DMS114 treated with DMSO at 0.1 percent for 48 hours (cell line): Measurements from ENCODE around the gene LYPLAL1.
A peak's percentile ranks its signal among the peaks of the same experiment; 100 is the strongest.

ENCODE experiments used
- DNase-seq: peaks from one replicate; lab custom pipeline; 2025; ENCODE audit not compliant: unreplicated experiment; lab: John Stamatoyannopoulos, UW

The LYPLAL1 gene

GRCh38 chr1:219173758-219174459 lies at the start of gene LYPLAL1:
Gene LYPLAL1 (plus strand): TSS chr1:219173878. CDS start chr1:219173891, 13 bp downstream.
- DNase-seq: peak; percentile 72

- DNase-seq: no peak
These were observed 49.5 kb upstream of the LYPLAL1 start for GRCh38 chr1:219124163-219124562.

- DNase-seq: no peak
These were observed 48.3 kb upstream of the LYPLAL1 start for GRCh38 chr1:219125342-219125741.

- DNase-seq: no peak
These were observed 47.3 kb upstream of the LYPLAL1 start for GRCh38 chr1:219126377-219126776.

GRCh38 chr1:219128957-219129356 lies 44.7 kb upstream of the LYPLAL1 start:
- no peak for DNase-seq

GRCh38 chr1:219130366-219130935 lies 43.2 kb upstream of the LYPLAL1 start:
- DNase-seq: no peak

GRCh38 chr1:219132939-219133338 lies 40.7 kb upstream of the LYPLAL1 start:
- DNase-seq: no peak

GRCh38 chr1:219138747-219139146 lies 34.9 kb upstream of the LYPLAL1 start:
- DNase-seq: no peak

GRCh38 chr1:219140303-219140877 lies 33.3 kb upstream of the LYPLAL1 start:
- DNase-seq: no peak

- no peak for DNase-seq
These were observed 29.9 kb upstream of the LYPLAL1 start for GRCh38 chr1:219143735-219144134.

- no peak for DNase-seq
These were observed 28.9 kb upstream of the LYPLAL1 start for GRCh38 chr1:219144658-219145315.

GRCh38 chr1:219147571-219148019 lies 26.1 kb upstream of the LYPLAL1 start:
- DNase-seq: no peak

- no peak for DNase-seq
These were observed 24.6 kb upstream of the LYPLAL1 start for GRCh38 chr1:219149009-219149577.

- no peak for DNase-seq
These were observed 23.7 kb upstream of the LYPLAL1 start for GRCh38 chr1:219149953-219150352.

- DNase-seq: no peak
These were observed 22.8 kb upstream of the LYPLAL1 start for GRCh38 chr1:219150913-219151312.

GRCh38 chr1:219151467-219151866 lies 22.2 kb upstream of the LYPLAL1 start:
- DNase-seq: no peak

GRCh38 chr1:219152751-219153150 lies 20.9 kb upstream of the LYPLAL1 start:
- no peak for DNase-seq

GRCh38 chr1:219153723-219154122 lies 20.0 kb upstream of the LYPLAL1 start:
- DNase-seq: no peak

- no peak for DNase-seq
These were observed 18.5 kb upstream of the LYPLAL1 start for GRCh38 chr1:219155135-219155534.

GRCh38 chr1:219159946-219160645 lies 13.6 kb upstream of the LYPLAL1 start:
- DNase-seq: no peak

- DNase-seq: no peak
These were observed 12.7 kb upstream of the LYPLAL1 start for GRCh38 chr1:219160967-219161366.
